Renal cortical epithelial cell (primary cell): ENCODE results near the gene MAGI2. TPM values are rescaled to one million over a fixed set of nuclear protein-coding genes. Genes with fewer than 3 reads are reported as not detected.
"Not testable (repeated sequence)": the region's sequence is repeated elsewhere in the genome, so short reads cannot be mapped to it uniquely, and the experiment has no call there.

Source experiments
- DNase-seq: peaks from one replicate; pipeline ENCODE4 v3.0.0-alpha.2; 2011; ENCODE audit warnings: low read depth
- total RNA-seq: library from RNA; depleted of rRNA; stranded (reverse); fragments of >200 nt; gene quantifications from 2 replicates; pipeline ENCODE4 v1.2.3, GENCODE V29; 2014

Gene MAGI2
- total RNA-seq, 1 donor from 2014 or later: 2.9 TPM

DNA sequence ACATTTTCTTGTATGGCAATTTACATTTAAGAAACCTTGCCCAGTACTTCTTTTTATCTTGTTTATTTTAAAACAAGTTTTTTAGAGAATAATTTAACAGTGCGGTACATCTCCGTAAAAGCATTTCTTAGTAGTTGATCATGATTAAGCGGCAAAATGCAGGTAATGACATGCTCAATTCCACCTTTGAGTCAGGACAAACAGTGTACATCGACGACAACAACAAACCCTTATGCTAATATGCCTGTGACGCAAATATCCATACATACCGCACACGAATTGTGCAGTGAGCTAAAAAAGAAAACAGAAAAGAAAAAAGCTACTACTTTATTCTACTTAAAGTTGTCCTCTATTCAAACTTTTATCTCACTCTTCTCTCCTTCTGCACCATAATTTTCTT lies 1.9 kb downstream of the MAGI2 start:
- DNase-seq: no peak

DNA sequence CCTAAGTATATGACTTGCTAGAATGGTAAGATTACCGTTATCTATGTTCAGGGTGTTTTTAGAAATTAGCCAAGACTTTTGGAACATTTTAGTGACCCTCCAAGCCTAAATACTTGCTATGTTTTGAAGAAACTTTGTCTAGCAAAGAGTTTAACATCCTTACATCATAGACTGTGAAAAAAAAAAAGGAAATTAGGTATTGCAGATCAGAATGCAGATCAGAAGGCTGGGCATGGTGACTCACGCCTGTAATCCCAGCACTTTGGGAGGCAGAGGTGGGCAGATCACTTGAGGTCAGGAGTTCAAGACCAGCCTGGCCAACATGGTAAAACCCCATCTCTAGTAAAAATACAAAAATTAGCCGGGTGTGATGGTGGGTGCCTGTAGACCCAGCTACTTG lies 10.7 kb downstream of the MAGI2 start:
- not testable (repeated sequence) for DNase-seq

DNA sequence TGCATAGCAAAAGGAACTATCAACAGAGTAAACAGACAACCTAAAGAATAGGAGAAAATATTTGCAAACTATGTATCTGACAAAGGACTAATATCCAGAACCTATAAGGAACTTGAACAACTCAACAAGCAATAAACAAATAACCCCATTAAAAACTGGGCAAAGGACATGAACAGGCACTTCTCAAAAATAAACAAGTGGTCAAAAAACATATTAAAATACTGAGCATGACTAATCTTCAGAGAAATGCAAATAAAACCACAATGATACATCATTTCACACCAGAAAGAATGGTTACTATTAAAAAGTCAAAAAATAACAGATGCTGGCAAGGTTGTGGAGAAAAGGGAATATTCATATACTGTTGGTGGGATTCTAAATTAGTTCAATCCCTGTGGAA lies 17.1 kb downstream of the MAGI2 start:
- DNase-seq: no peak

DNA sequence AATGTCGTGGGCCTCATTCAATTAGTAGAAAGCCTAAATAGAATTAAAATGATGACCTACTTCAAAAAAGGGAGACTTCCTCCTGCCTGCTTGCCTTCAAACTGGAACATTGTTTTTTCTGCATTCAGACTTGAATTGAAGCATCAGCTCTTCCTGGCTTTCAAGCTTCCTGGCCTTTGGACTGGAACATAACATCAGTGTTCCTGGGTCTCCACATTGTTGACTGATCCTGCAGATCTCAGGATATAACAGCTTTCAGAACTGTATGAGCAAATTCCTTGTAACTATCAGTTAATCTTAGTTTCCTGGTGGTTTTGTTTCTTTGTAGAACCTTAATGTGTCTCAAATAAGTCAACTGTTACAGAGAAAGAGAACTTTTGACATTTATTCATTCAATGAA lies 18.6 kb downstream of the MAGI2 start:
- DNase-seq: peak; percentile 78

GRCh38 chr7:79434098-79434497 lies 19.4 kb downstream of the MAGI2 start:
- DNase-seq: peak; percentile 79

- DNase-seq: no peak
Measured at GRCh38 chr7:79430391-79430790, 23.1 kb downstream of the MAGI2 start.

- no peak for DNase-seq
Measured at GRCh38 chr7:79425665-79426064, 27.8 kb downstream of the MAGI2 start.

DNA sequence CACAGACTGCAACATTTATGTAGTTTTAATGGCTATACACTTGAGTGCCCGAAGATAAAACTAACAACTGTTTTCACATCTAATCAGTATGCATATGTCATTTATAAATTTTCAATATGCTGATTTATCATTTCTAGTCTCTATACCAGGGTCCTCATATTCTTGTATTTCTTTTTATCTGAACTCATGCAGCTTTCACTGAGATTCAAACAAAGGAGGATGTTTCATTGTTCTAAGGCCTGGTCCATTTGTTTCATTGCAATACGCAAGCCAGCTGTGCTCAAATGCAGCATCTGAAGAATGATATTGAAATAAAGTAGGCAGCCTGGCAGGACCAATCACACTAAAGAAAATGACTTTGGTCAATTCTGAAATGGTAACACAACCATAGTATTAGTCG lies 31.7 kb downstream of the MAGI2 start:
- no peak for DNase-seq

- peak; percentile 95 for DNase-seq
Measured at GRCh38 chr7:79420464-79420863, 33.0 kb downstream of the MAGI2 start.

DNA sequence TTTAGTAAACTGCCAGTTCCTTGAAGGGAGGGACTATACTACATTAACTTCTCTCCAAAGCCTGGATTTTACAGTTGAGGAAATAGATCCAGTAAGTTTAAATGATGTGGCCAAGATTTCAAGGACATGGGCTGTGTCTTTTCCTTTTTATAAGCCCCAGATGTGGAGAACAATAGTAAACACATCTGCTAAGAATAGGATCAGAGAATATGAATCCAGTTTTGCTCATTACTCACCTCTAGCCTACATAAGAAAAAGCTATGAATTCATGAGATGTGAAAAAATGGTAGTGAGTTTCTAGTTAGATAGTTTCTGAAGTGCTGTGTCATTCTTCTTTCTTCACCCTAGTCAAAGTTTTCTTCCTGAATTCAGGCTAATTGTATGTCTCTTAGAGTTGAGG lies 38.6 kb downstream of the MAGI2 start:
- DNase-seq: no peak

DNA sequence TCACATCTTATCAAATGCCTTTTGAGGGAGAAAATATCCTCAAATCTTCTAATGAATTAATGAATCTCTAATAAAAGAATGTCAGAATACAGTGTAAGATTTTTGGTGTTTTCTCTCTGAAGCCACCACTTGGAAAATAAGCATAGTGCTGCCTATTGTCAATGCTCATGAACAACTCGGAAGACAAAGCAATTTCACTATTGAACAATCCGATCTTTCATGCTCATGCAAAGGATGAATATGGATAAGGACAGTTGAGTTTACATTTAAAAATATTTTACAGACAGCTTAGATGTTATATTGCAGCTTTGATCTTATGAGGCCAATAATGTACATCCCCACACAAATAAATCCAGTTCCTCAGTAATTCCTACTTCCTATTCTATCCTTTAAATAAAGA lies 40.6 kb downstream of the MAGI2 start:
- DNase-seq: no peak

- DNase-seq: no peak
Measured at GRCh38 chr7:79412438-79412837, 41.0 kb downstream of the MAGI2 start.

- peak; percentile 19 for DNase-seq
Measured at GRCh38 chr7:79410345-79410744, 43.1 kb downstream of the MAGI2 start.

- DNase-seq: no peak
Measured at GRCh38 chr7:79407351-79407750, 46.1 kb downstream of the MAGI2 start.

- DNase-seq: peak; percentile 3
Measured at GRCh38 chr7:79406371-79406770, 47.1 kb downstream of the MAGI2 start.

- no peak for DNase-seq
Measured at GRCh38 chr7:79405368-79405767, 48.1 kb downstream of the MAGI2 start.

- DNase-seq: no peak
Measured at GRCh38 chr7:79403879-79404278, 49.6 kb downstream of the MAGI2 start.

GRCh38 chr7:79403451-79403850 lies 50.0 kb downstream of the MAGI2 start:
- DNase-seq: no peak

DNA sequence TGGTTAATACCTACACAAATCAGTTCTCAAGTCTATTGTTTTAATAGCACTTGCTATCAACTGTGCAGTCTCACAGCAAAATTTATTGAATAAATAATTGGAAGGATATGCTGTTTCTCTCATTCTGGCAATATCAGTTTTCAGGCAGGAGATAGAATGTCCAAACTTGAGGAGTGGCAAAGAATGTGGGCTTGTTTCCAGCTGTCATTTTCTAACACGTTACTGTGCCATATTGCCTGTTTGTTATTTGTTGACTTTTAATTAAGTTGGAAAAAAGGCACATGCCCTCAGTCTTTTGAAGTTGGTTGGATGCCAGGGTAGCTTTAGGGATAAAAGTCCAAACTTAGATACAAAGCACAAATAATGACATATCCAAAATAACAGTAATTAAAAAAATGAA lies 52.2 kb downstream of the MAGI2 start:
- DNase-seq: no peak

GRCh38 chr7:79400222-79400621 lies 53.2 kb downstream of the MAGI2 start:
- DNase-seq: no peak

- no peak for DNase-seq
Measured at GRCh38 chr7:79398138-79398749, 55.2 kb downstream of the MAGI2 start.

DNA sequence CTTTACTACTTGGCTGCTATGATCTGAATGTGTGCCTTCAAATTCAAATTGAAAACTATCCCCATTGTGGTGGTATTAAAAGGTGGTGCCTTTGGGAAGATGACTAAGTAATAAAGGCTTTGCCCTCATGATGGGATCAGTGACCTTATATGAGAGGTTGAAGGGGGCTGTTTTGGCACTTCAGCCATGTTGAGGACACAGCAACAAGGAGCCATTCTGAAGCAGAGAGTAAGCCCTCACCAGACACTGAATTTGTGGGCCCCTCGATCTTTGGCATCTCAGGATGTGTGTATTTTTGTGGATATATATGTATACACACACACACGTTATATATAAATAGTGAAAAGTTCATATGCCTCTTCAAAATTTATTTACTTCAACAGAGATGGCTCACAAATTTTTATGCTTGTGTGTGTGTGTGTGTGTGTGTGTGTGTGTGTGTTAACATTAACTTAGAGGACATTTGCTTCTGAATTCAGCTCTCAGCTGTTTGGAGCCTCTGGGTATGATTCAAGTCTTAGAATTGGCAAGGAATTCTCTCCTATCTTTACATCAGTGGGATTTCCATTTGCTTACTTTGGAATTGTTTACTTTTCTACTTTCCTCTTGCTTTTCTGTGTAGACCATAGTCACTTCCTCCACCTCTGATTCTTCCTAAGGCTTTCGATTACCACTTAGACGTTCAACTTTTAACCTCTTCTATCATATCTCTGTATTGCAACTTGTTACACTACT lies 66.6 kb downstream of the MAGI2 start:
- peak; percentile 9 for DNase-seq

DNA sequence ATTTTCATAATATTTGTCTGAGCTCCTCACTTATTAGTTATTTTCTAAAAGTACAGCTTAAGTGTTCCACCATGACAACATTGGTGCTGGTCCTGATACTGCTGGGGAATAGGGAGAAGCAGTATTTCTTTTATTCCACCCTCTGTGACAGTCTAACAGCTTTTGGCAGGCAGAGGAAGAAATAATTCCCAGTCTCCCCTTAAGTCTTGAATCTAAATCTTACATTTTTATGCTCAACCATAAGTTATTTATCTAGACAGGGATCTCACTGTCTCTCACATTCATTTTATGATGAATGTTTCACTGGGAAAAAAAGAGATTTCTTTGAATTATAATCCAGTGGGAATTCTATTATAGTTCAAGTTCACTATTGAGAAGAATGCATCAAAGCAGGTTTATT lies 71.5 kb downstream of the MAGI2 start:
- DNase-seq: no peak

DNA sequence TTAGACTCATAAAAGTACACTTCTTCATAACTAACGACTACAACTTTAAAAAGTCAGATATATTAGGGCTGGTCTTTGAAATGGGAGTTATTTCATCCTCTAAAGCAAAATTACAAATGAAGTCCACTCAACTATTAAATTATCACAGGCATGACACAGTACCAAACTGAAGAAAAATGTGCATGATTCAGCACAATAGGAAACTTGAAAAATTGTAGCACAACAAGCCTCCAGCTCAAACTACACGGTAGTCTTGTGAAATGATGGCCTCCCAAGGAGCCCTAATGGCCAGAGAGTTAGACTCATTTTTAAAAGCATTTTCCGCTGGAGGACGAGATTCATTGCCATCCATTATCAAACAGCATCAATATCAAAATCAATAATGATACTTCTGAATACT lies 76.4 kb downstream of the MAGI2 start:
- peak; percentile 9 for DNase-seq
